ENCODE data around the gene CNTNAP2. TPM values are rescaled to one million over a fixed set of nuclear protein-coding genes. Genes with fewer than 3 reads are reported as not detected.

Gene CNTNAP2
- total and polyA plus RNA-seq, 2 of the 8 experiments (the other 6 are each of a cell fraction or from before 2014, with no cell fraction given): 27.9 to 71.0 TPM

DNA sequence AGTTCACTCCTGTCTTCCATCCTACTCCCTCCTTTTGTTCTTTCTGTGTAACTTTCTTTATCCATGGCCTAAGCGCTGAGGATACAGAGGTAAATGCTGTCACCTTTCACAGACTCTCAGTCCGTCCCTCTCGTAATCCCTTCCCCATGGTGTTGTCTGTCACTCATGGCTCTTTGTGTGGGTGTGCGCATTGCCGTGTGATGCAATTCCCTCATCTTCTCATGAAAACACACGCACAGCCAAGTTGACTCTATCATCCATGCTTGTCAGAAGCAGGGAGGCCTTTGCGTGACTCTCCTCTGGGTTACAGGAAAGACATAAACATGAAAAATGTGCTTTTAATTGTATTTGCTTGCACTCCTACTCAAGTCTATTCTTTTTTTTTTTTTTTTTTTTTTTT is 2348.3 kb downstream of the CNTNAP2 start:
- H3K9me3 ChIP-seq (ENCODE audit: insufficient read depth in 2 of 2, low read depth in 1 of 2, low read length in 1 of 2): peaks cover 0 to 10% of the 10 kb centered on the region in 2 experiments; a peak in 1 of 4 replicates
- no peak overlapping the region for H2AFZ ChIP-seq (ENCODE audit: low read length)
- no peak overlapping the region for H3K27ac ChIP-seq (ENCODE audit: low read depth, low read length)
- H3K4me1 ChIP-seq (replicated peaks in 1 of 4; ENCODE audit: control insufficient read depth in 3 of 4, insufficient read depth in 4 of 4, low read length in 3 of 4): no peaks in the 10 kb centered on the region
- ChIA-PET POLR2A (ENCODE audit: partially characterized antibody) (no interaction called here), CTCF (ENCODE audit: partially characterized antibody) (interaction anchor here (0.7 kb wide), 1 partner anchor 14 kb away, joined by 3 read pairs; no protein-coding TSS in a partner anchor)
- no peak overlapping the region for H3K4ac ChIP-seq (replicated peaks; ENCODE audit: insufficient read length, low read depth, low read length)
- H4K8ac ChIP-seq (ENCODE audit: extremely low read depth, insufficient read depth, low read length): no peak overlapping the region
- H4K20me1 ChIP-seq (replicated peaks in 1 of 2; ENCODE audit: control insufficient read depth in 1 of 2, insufficient read depth in 2 of 2, low read length in 2 of 2): peaks cover 0 to 6% of the 10 kb centered on the region in 2 experiments
- no peak overlapping the region for H2BK20ac ChIP-seq (ENCODE audit: low read length)
- H3K4me3 ChIP-seq (ENCODE audit: extremely low read depth in 1 of 4, insufficient read depth in 2 of 4, low read depth in 3 of 4, low read length in 4 of 4): no peak overlapping the region
- no peak overlapping the region for H3K23ac ChIP-seq (ENCODE audit: insufficient read length)
- H2BK12ac ChIP-seq (ENCODE audit: low read depth, low read length): no peak overlapping the region
- H3K56ac ChIP-seq (replicated peaks; ENCODE audit: insufficient read length, low read depth, low read length): no peak overlapping the region
- H3K79me2 ChIP-seq (ENCODE audit: control insufficient read depth in 1 of 2, insufficient read depth in 2 of 2, low read length in 2 of 2): no peaks in the 10 kb centered on the region
- no peak overlapping the region for H3K18ac ChIP-seq (ENCODE audit: extremely low read depth, low read length)
- FAIRE-seq (no peak), DNase-seq (ENCODE audit: low read depth in 1 of 2, low spot score in 2 of 2) (no peak)
- no peak overlapping the region for H2BK120ac ChIP-seq (replicated peaks; ENCODE audit: low read depth, low read length)
- H2BK15ac ChIP-seq (ENCODE audit: low read length): no peak overlapping the region
- TF ChIP-seq SIRT6 (IDR thresholded peaks at IDR 0.05; ENCODE audit: low read length) (no peak), GABPA (IDR thresholded peaks at IDR 0.05; ENCODE audit: borderline replicate concordance, insufficient read depth, low read length) (no peak), BRCA1 (IDR thresholded peaks at IDR 0.05; ENCODE audit: low read depth, low read length) (no peak), BCL11A (IDR thresholded peaks at IDR 0.05; ENCODE audit: low read depth in 2 of 2, low read length in 2 of 2) (no peak), SIN3A (conservative IDR thresholded peaks at IDR 0.05 in 1 of 2, IDR thresholded peaks at IDR 0.05 in 1 of 2; ENCODE audit: low read depth in 1 of 2, low read length in 2 of 2) (no peak)
- H3K9ac ChIP-seq (replicated peaks in 1 of 4; ENCODE audit: extremely low read depth in 1 of 4, low read depth in 3 of 4, low read length in 3 of 4): no peak overlapping the region
- peaks cover 4% of the 10 kb centered on the region; the same call in 1 of the 2 replicates for H3K23me2 ChIP-seq (ENCODE audit: low read depth, low read length)
- no peak overlapping the region for H4K5ac ChIP-seq (ENCODE audit: insufficient read length, low read depth, low read length)
- H2AK5ac ChIP-seq (ENCODE audit: low read depth, low read length): no peak overlapping the region
- H3K79me1 ChIP-seq (ENCODE audit: low read depth, low read length): no peaks in the 10 kb centered on the region
- H3K36me3 ChIP-seq (ENCODE audit: control insufficient read depth in 2 of 4, insufficient read depth in 4 of 4, low read length in 3 of 4): no peaks in the 10 kb centered on the region; a peak in 1 of 8 replicates
- H3K4me2 ChIP-seq (ENCODE audit: insufficient read depth in 1 of 2, low read depth in 2 of 2, low read length in 2 of 2): no peak overlapping the region
- WGBS, 2 experiments (ENCODE audit: extremely low coverage in 1 of 2, insufficient coverage in 1 of 2, insufficient read length in 1 of 2, insufficient replicate concordance in 2 of 2, low coverage in 1 of 2, low lambda C conversion rate in 2 of 2, missing lambda C conversion rate in 1 of 2): 91% methylated on average over 7 of the region's 7 CpGs; no CpG with 5 or more reads in 1 of the 2 experiments
- H4K91ac ChIP-seq (replicated peaks; ENCODE audit: insufficient read length, low read length): no peak overlapping the region
- H2BK5ac ChIP-seq (ENCODE audit: low read depth, low read length): no peak overlapping the region
- H3K27me3 ChIP-seq (replicated peaks in 1 of 4; ENCODE audit: control insufficient read depth in 3 of 4, extremely low read depth in 1 of 4, insufficient read depth in 3 of 4, low read length in 3 of 4): no peaks in the 10 kb centered on the region
- H3K14ac ChIP-seq (ENCODE audit: insufficient read length): no peak overlapping the region
